ENCODE data around the gene GFI1. TPM values are rescaled to one million over a fixed set of nuclear protein-coding genes. Genes with fewer than 3 reads are reported as not detected.

Gene GFI1
- total and polyA plus RNA-seq, 2 donors, result 12.6 to 38.8 TPM

DNA sequence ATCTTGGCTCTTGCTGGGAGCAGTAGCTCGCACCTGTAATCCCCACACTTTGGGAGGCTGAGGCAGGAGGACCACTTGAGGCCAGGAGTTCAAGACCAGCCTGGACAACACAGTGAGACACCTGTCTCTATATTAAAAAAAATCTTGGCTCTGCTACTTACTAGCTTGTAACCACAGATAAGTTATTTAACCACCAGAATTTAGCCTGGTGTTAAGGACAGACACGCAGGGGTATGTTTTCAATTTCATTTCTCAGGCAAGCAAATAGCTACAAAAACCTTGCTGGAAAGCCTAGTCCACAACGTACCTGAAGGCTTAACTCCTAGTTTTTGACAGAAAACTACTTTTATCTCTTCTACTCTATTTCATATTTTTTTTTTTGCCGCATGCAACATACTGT is 24.8 kb upstream of the GFI1 start:
- Histone ChIP-seq H3K27ac (ENCODE audit: low read depth in 1 of 2, low read length in 1 of 2) (no peak overlapping the region), H3K36me3 (ENCODE audit: control insufficient read depth in 2 of 2, insufficient read depth in 2 of 2, low read length in 1 of 2) (no peaks in the 10 kb centered on the region), H3K9me3 (ENCODE audit: control insufficient read depth in 2 of 2, insufficient read depth in 1 of 2, low read length in 1 of 2) (no peaks in the 10 kb centered on the region), H3K4me1 (ENCODE audit: control insufficient read depth in 2 of 2, insufficient read depth in 2 of 2, low read length in 2 of 2) (no peaks in the 10 kb centered on the region), H3K27me3 (ENCODE audit: control insufficient read depth in 2 of 2, insufficient read depth in 1 of 2, low read length in 1 of 2) (no peaks in the 10 kb centered on the region), H3K4me3 (ENCODE audit: low read length in 2 of 2) (no peak overlapping the region)
- no peak for DNase-seq (ENCODE audit: low read depth in 6 of 9, low spot score in 9 of 9)
- 97% methylated on average over 4 of the region's 4 CpGs for WGBS

DNA sequence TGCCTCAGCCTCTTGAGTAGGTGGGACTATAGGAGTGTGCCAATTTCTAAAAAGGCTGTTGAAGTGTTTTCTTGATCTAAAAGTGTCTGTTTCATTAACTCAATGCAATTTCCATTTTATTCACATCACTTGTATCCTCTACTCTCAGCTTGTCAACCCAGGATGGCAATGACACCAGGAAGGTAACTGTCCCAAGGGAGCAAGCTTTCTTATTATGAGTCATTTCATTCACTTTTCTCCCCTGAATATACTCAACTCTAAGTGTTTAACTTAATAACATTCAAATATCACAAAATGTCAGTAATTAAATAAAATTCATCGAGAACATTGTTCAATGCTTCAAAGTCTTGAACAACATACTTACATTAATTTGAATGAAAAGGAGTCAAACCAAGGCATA is 22.9 kb upstream of the GFI1 start:
- Histone ChIP-seq H3K27ac (ENCODE audit: low read depth in 1 of 2, low read length in 1 of 2) (no peak overlapping the region), H3K4me1 (ENCODE audit: control insufficient read depth in 2 of 2, insufficient read depth in 2 of 2, low read length in 2 of 2) (peaks cover 7 to 14% of the 10 kb centered on the region in 2 donors), H3K9me3 (ENCODE audit: control insufficient read depth in 2 of 2, insufficient read depth in 1 of 2, low read length in 1 of 2) (no peaks in the 10 kb centered on the region), H3K4me3 (ENCODE audit: low read length in 2 of 2) (no peak overlapping the region), H3K36me3 (ENCODE audit: control insufficient read depth in 2 of 2, insufficient read depth in 2 of 2, low read length in 1 of 2) (no peaks in the 10 kb centered on the region), H3K27me3 (ENCODE audit: control insufficient read depth in 2 of 2, insufficient read depth in 1 of 2, low read length in 1 of 2) (no peaks in the 10 kb centered on the region)
- DNase-seq (ENCODE audit: low read depth in 6 of 9, low spot score in 9 of 9), result no peak
- WGBS, result 98% methylated on average over 1 of the region's 1 CpG

DNA sequence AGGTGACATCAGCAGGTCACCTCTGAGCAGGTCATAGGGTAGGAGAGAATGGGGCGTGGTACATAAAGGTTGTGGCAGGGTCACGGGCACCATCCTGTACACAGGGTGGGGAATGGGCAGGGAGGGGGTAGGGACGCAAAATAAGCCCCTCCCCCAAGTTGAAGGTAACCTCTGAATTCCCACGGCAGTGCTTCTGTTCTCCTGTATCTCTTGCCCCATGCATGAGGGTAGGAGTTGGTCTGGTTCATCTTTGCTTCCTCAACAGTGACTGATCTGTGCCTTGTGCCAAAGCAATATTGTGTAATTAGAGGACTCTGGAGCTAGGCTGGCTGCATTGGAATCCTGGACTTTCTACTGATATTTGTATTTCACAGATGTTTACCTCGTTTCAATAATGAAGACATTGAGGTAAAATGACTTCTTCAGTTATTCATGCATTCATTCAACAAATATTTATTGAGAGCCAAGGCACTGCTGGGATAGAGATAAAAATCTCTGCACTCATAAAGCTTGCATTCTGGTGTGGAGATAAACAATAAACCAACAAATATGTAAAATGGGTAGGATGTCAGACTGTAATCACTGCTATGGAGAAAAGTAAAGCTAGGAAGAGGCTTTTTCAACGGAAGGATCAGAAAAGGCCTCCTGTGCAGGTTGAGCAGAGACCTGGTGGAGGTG is 18.4 kb upstream of the GFI1 start:
- WGBS, result 53% methylated on average over 6 of the region's 6 CpGs
- H3K4me3 ChIP-seq (ENCODE audit: low read length in 2 of 2), result no peak overlapping the region
- no peaks in the 10 kb centered on the region for H3K36me3 ChIP-seq (ENCODE audit: control insufficient read depth in 2 of 2, insufficient read depth in 2 of 2, low read length in 1 of 2)
- peak overlapping the region; percentile 83 to 91 for H3K27ac ChIP-seq (ENCODE audit: low read depth in 1 of 2, low read length in 1 of 2)
- no peaks in the 10 kb centered on the region for H3K27me3 ChIP-seq (ENCODE audit: control insufficient read depth in 2 of 2, insufficient read depth in 1 of 2, low read length in 1 of 2)
- no peaks in the 10 kb centered on the region for H3K9me3 ChIP-seq (ENCODE audit: control insufficient read depth in 2 of 2, insufficient read depth in 1 of 2, low read length in 1 of 2)
- peaks cover 17 to 28% of the 10 kb centered on the region in 2 donors for H3K4me1 ChIP-seq (ENCODE audit: control insufficient read depth in 2 of 2, insufficient read depth in 2 of 2, low read length in 2 of 2)
- no peak for DNase-seq (ENCODE audit: low read depth in 6 of 9, low spot score in 9 of 9)

DNA sequence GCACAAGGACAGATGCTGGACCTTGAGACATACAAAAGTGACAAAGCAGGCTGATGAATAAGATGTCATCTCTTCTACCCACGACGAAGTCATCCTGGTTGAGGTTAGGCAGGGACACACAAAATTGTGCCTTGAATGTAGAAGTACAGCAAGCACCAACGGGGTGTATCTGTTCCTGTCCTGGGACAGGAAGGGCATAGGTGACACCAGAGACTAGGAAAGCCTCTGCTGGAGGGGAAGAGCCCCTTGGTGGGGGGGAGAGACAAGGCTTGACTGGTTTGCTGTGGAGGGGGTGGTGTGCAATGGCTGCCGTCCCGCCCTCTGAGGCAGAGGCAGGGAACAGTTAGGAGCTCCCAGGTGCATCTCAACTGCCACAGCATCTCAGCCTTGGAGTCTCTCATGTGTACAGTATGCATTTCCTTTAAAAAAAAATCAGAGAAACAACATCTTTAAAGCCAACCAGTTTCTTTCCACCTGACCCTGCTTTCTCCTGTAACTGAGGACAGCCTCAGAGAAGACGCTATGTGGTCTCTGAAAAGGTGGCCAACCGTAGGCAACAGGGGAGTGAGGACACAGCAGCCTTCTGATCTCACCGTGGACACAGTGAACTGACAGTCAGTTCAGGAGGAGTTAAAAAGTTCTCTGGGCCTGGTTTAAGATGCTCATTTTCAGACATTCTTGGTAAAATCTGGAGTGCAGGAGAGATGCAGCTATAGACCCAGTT is 17.7 kb upstream of the GFI1 start:
- H3K4me3 ChIP-seq (ENCODE audit: low read length in 2 of 2), result no peak overlapping the region
- H3K36me3 ChIP-seq (ENCODE audit: control insufficient read depth in 2 of 2, insufficient read depth in 2 of 2, low read length in 1 of 2), result no peaks in the 10 kb centered on the region
- peak overlapping the region; percentile 83 to 91 for H3K27ac ChIP-seq (ENCODE audit: low read depth in 1 of 2, low read length in 1 of 2)
- no peaks in the 10 kb centered on the region for H3K27me3 ChIP-seq (ENCODE audit: control insufficient read depth in 2 of 2, insufficient read depth in 1 of 2, low read length in 1 of 2)
- 10% methylated on average over 8 of the region's 8 CpGs for WGBS
- peaks cover 17 to 29% of the 10 kb centered on the region in 2 donors for H3K4me1 ChIP-seq (ENCODE audit: control insufficient read depth in 2 of 2, insufficient read depth in 2 of 2, low read length in 2 of 2)
- no peaks in the 10 kb centered on the region for H3K9me3 ChIP-seq (ENCODE audit: control insufficient read depth in 2 of 2, insufficient read depth in 1 of 2, low read length in 1 of 2)
- DNase-seq (ENCODE audit: low read depth in 6 of 9, low spot score in 9 of 9), result peak in 6 of 9 donors; percentile 50 to 84 (median 66)

DNA sequence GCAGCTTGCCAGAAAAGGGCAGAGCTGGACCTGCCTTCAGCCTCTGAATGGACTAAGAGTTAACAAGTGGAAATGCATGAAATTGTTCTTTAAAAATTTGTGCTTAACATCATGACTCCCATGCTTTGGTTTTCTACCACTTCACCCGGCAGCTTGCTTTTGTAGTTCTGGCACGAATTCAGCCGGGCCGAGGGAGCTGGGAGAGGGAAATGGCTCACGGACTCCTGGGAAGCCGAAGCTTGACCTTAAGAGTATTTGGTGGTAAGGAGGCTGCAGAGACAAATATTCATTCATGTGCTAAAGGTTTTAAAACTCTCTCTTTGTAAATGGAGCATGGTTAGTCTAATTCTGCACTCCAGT is 17.2 kb upstream of the GFI1 start:
- H3K9me3 ChIP-seq (ENCODE audit: control insufficient read depth in 2 of 2, insufficient read depth in 1 of 2, low read length in 1 of 2), result no peaks in the 10 kb centered on the region
- no peak for DNase-seq (ENCODE audit: low read depth in 6 of 9, low spot score in 9 of 9)
- no peaks in the 10 kb centered on the region for H3K27me3 ChIP-seq (ENCODE audit: control insufficient read depth in 2 of 2, insufficient read depth in 1 of 2, low read length in 1 of 2)
- H3K4me3 ChIP-seq (ENCODE audit: low read length in 2 of 2), result no peak overlapping the region
- H3K36me3 ChIP-seq (ENCODE audit: control insufficient read depth in 2 of 2, insufficient read depth in 2 of 2, low read length in 1 of 2), result no peaks in the 10 kb centered on the region
- H3K4me1 ChIP-seq (ENCODE audit: control insufficient read depth in 2 of 2, insufficient read depth in 2 of 2, low read length in 2 of 2), result peaks cover 17 to 32% of the 10 kb centered on the region in 2 donors
- peak overlapping the region in 1 of 2 donors; percentile 91 for H3K27ac ChIP-seq (ENCODE audit: low read depth in 1 of 2, low read length in 1 of 2)
- WGBS, result 92% methylated on average over 6 of the region's 6 CpGs

DNA sequence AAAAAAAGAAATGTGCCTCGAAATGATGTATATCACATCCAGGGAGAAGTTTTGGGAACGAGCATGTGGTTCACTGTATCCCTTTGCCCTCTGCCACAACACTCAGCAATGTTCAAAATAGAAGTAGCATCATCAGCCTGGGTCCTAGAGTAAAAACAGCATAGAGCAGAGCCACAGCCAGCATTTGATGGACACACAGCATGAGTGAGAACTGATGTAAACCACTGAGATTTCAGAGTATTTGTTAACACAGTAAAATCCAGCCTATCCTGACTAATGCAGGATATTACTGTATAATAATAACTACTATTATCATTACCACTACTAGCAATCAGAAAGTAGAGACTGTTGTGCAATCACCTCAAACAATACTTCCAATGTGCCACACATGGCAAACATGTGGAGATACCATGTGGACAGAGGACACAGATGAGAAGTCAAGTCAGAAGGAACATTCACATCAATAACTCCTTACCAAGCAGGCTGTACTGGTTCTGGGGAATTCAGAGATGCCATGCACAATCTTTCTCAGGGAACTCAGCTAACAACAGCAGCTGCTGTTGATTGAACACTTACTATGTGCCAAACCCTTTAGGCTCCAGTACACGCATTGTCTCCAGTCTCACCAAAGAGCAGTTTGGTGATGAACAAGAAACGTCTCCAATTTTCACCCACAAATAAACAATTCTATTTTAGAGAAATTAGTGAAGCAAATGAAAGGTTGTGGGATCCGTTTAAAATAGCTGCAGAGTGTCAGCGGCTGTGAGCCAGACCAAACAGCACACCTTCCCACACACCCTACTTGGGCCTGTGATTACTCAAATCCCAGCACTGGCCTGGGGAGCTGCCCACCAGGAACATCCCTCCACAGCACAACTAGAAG is 16.6 kb upstream of the GFI1 start:
- H3K27ac ChIP-seq (ENCODE audit: low read depth in 1 of 2, low read length in 1 of 2), result peak overlapping the region in 1 of 2 donors; percentile 91
- no peaks in the 10 kb centered on the region for H3K9me3 ChIP-seq (ENCODE audit: control insufficient read depth in 2 of 2, insufficient read depth in 1 of 2, low read length in 1 of 2)
- WGBS, result 82% methylated on average over 6 of the region's 6 CpGs
- no peaks in the 10 kb centered on the region for H3K27me3 ChIP-seq (ENCODE audit: control insufficient read depth in 2 of 2, insufficient read depth in 1 of 2, low read length in 1 of 2)
- H3K36me3 ChIP-seq (ENCODE audit: control insufficient read depth in 2 of 2, insufficient read depth in 2 of 2, low read length in 1 of 2), result no peaks in the 10 kb centered on the region
- peaks cover 17 to 32% of the 10 kb centered on the region in 2 donors for H3K4me1 ChIP-seq (ENCODE audit: control insufficient read depth in 2 of 2, insufficient read depth in 2 of 2, low read length in 2 of 2)
- H3K4me3 ChIP-seq (ENCODE audit: low read length in 2 of 2), result no peak overlapping the region
- DNase-seq (ENCODE audit: low read depth in 6 of 9, low spot score in 9 of 9), result peak in 1 of 9 donors; percentile 32

DNA sequence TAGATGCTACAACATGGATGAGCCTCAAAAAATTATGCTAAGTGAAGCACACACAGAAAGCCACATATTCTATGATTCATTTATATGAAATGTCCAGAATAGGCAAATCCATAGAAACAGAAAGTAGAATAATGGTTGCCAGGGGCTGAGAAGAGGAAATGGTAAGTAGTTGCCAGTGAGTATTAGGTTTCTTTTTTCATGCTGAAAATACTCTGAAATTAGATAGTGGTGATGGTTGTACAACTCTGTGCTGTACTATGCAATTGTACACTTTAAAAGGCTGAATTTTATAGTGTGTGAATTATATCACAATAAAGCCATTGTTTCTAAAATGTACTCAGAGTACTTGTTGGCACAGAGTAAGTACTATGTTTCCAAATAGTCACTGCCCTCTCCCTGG is 15.5 kb upstream of the GFI1 start:
- Histone ChIP-seq H3K27me3 (ENCODE audit: control insufficient read depth in 2 of 2, insufficient read depth in 1 of 2, low read length in 1 of 2) (no peaks in the 10 kb centered on the region), H3K9me3 (ENCODE audit: control insufficient read depth in 2 of 2, insufficient read depth in 1 of 2, low read length in 1 of 2) (no peaks in the 10 kb centered on the region), H3K27ac (ENCODE audit: low read depth in 1 of 2, low read length in 1 of 2) (no peak overlapping the region), H3K4me1 (ENCODE audit: control insufficient read depth in 2 of 2, insufficient read depth in 2 of 2, low read length in 2 of 2) (peaks cover 17 to 32% of the 10 kb centered on the region in 2 donors), H3K4me3 (ENCODE audit: low read length in 2 of 2) (no peak overlapping the region), H3K36me3 (ENCODE audit: control insufficient read depth in 2 of 2, insufficient read depth in 2 of 2, low read length in 1 of 2) (no peaks in the 10 kb centered on the region)
- no peak for DNase-seq (ENCODE audit: low read depth in 6 of 9, low spot score in 9 of 9)

DNA sequence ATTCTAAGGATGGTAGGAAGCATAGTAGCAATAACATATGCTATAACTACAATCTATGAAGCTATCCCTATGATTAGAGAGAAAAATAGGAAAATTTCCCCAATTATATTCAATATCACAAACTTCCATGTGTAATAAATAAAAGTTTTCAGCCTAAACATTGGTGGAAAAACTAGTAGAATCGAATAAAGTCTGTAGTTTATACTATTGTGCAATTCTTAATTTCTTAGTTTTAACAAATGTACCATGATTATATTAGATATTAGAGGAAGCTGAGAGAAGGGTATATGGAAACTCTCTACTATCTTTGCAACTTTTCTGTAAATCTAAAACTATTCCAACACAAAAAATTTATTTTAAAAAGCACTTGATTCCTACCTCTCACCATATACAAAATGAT is 13.8 kb upstream of the GFI1 start:
- Histone ChIP-seq H3K4me3 (ENCODE audit: low read length in 2 of 2) (no peak overlapping the region), H3K36me3 (ENCODE audit: control insufficient read depth in 2 of 2, insufficient read depth in 2 of 2, low read length in 1 of 2) (no peaks in the 10 kb centered on the region), H3K9me3 (ENCODE audit: control insufficient read depth in 2 of 2, insufficient read depth in 1 of 2, low read length in 1 of 2) (no peaks in the 10 kb centered on the region), H3K27me3 (ENCODE audit: control insufficient read depth in 2 of 2, insufficient read depth in 1 of 2, low read length in 1 of 2) (no peaks in the 10 kb centered on the region), H3K27ac (ENCODE audit: low read depth in 1 of 2, low read length in 1 of 2) (no peak overlapping the region), H3K4me1 (ENCODE audit: control insufficient read depth in 2 of 2, insufficient read depth in 2 of 2, low read length in 2 of 2) (peaks cover 17 to 34% of the 10 kb centered on the region in 2 donors)
- WGBS, result 92% methylated on average over 1 of the region's 1 CpG
- no peak for DNase-seq (ENCODE audit: low read depth in 6 of 9, low spot score in 9 of 9)

Data from thymus (tissue), 11 donors.